HCT116 (cell line): ENCODE measurements around the gene CCDC187. TPM values are rescaled to one million over a fixed set of nuclear protein-coding genes. Genes with fewer than 3 reads are reported as not detected.
A peak's percentile ranks its signal among the peaks of the same experiment; 100 is the strongest.

Source experiments
- ATAC-seq: fragments of 200-7000 bp; cut with Tn5 transposase; 2 replicates; pipeline ENCODE4 v1.9.1; 2020; ENCODE audit warnings: mild to moderate bottlenecking, moderate library complexity
- BruUV-seq: library from RNA; stranded (reverse); fragments of 400-500 nt; replicated peaks from 2 replicates; lab custom pipeline; 2021; lab: Mats Ljungman, UMichigan
- CTCF ChIA-PET: fragments of 300-600 bp; sonication (Branson Sonifier 250); formaldehyde crosslinking; loops from one replicate; lab custom pipeline; 2021; ENCODE audit warnings: antibody characterized with exemption; lab: Charles Lee
- POLR2A ChIA-PET: fragments of 300-600, 350-600 bp; sonication (Branson Sonifier 250); formaldehyde crosslinking; loops from one replicate; lab custom pipeline; 2021; ENCODE audit warnings: antibody characterized with exemption; lab: Charles Lee
- RAD21 ChIA-PET, 2 experiments: fragments of 300-600 bp; sonication (Branson Sonifier 250); formaldehyde crosslinking; loops; one replicate each; lab custom pipeline; 2023; ENCODE audit warnings: low total read pairs in 2 of 2; ENCODE audit not compliant: uncharacterized antibody in 2 of 2, unreplicated experiment in 2 of 2, low non-redundant PET in 1 of 2; lab: Charles Lee
- DNase-seq: peaks from one replicate; pipeline ENCODE4 v3.0.0-alpha.2; 2010; ENCODE audit warnings: low read depth, low spot score
- H2AFZ ChIP-seq: fragments of 200-600 bp; shearing (Covaris generic), sonication (generic); 2 replicates; pipeline ENCODE4 v1.6.1; 2017; ENCODE audit warnings: low read depth, mixed run types, mixed read lengths, antibody characterized with exemption, low read length; ENCODE audit not compliant: poor library complexity, severe bottlenecking
- H3K27ac ChIP-seq: 2 replicates; pipeline ENCODE4 v1.5.1; 2012; ENCODE audit warnings: low read depth, low read length
- H3K27me3 ChIP-seq: fragments of 200-600 bp; sonication (generic); 2 replicates; pipeline ENCODE4 v1.6.1; 2016; ENCODE audit warnings: mixed run types, low read length, mixed read lengths; ENCODE audit not compliant: insufficient read depth
- H3K36me3 ChIP-seq, 2 experiments: fragments of 200-500 bp in 1 of 2; fragments of 200-600 bp in 1 of 2; sonication (Bioruptor generic) in 1 of 2; sonication (generic) in 1 of 2; 2 replicates each; pipeline versions ENCODE4 v1.5.1 to v1.6.1; 2014 to 2016; ENCODE audit warnings: low read length in 2 of 2, inconsistent platforms in 1 of 2, mixed read lengths in 1 of 2, mixed run types in 1 of 2; ENCODE audit not compliant: insufficient read depth in 2 of 2, control insufficient read depth in 1 of 2
- H3K4me1 ChIP-seq, 2 experiments: fragments of 200-600 bp in 1 of 2; sonication (generic) in 1 of 2; 2 replicates each; pipeline versions ENCODE4 v1.5.1 to v1.6.1; 2012 to 2017; ENCODE audit warnings: low read length in 2 of 2, inconsistent platforms in 1 of 2, mild to moderate bottlenecking in 1 of 2, mixed read lengths in 1 of 2, mixed run types in 1 of 2, moderate library complexity in 1 of 2; ENCODE audit not compliant: insufficient read depth in 2 of 2, control insufficient read depth in 1 of 2
- H3K4me2 ChIP-seq: fragments of 200-600 bp; sonication (generic); 2 replicates; pipeline ENCODE4 v1.6.1; 2017; ENCODE audit warnings: mixed run types, low read length, mixed read lengths
- H3K4me3 ChIP-seq, 2 experiments: fragments of 200-600 bp in 1 of 2; sonication (generic) in 1 of 2; replicated peaks in 1 of 2; 2 replicates each; pipeline ENCODE4 v1.5.1; 2011 to 2016; ENCODE audit warnings: low read length in 2 of 2, control low read depth in 1 of 2, low read depth in 1 of 2, mild to moderate bottlenecking in 1 of 2, mixed read lengths in 1 of 2, mixed run types in 1 of 2
- H3K79me2 ChIP-seq: fragments of 200-600 bp; sonication (generic); 2 replicates; pipeline ENCODE4 v1.6.1; 2017; ENCODE audit warnings: mild to moderate bottlenecking, mixed run types, low read length, moderate library complexity, mixed read lengths; ENCODE audit not compliant: insufficient read depth
- H3K9ac ChIP-seq: fragments of 200-600 bp; sonication (generic); 2 replicates; pipeline ENCODE4 v1.6.1; 2016; ENCODE audit warnings: low read length, mixed read lengths
- H3K9me2 ChIP-seq: fragments of 200-600 bp; sonication (generic), shearing (Covaris generic); 2 replicates; pipeline ENCODE4 v1.6.1; 2017; ENCODE audit warnings: mixed run types, mild to moderate bottlenecking, moderate library complexity; ENCODE audit not compliant: insufficient read depth
- H3K9me3 ChIP-seq, 2 experiments: fragments of 200-500 bp in 1 of 2; fragments of 200-600 bp in 1 of 2; sonication (Bioruptor generic) in 1 of 2; sonication (generic) in 1 of 2; 2 replicates each; pipeline ENCODE4 v1.6.1; 2014 to 2017; ENCODE audit warnings: low read length in 2 of 2, mixed read lengths in 2 of 2, inconsistent platforms in 1 of 2, low read depth in 1 of 2, mild to moderate bottlenecking in 1 of 2, mixed run types in 1 of 2, moderate library complexity in 1 of 2; ENCODE audit not compliant: control insufficient read depth in 1 of 2, insufficient read depth in 1 of 2
- H4K20me1 ChIP-seq: fragments of 200-600 bp; sonication (generic), shearing (Covaris generic); 2 replicates; pipeline ENCODE4 v1.6.1; 2017; ENCODE audit warnings: mixed run types, mild to moderate bottlenecking, moderate library complexity; ENCODE audit not compliant: insufficient read depth
- CBX3 ChIP-seq: IDR thresholded peaks from 2 replicates; pipeline ENCODE4 v1.6.1; 2012; ENCODE audit warnings: low read depth
- EZH2 ChIP-seq: fragments of 200-600 bp; sonication (generic); IDR thresholded peaks from 2 replicates; pipeline ENCODE4 v1.6.1; 2017; ENCODE audit warnings: antibody characterized with exemption, mixed run types
- JUND ChIP-seq: IDR thresholded peaks from 2 replicates; pipeline ENCODE4 v1.6.1; 2012
- RAD21 ChIP-seq: IDR thresholded peaks from 2 replicates; pipeline ENCODE4 v1.6.1; 2012; ENCODE audit warnings: low read depth, mild to moderate bottlenecking
- SIN3A ChIP-seq: IDR thresholded peaks from 2 replicates; pipeline ENCODE4 v1.6.1; 2012; ENCODE audit warnings: low read depth
- SRF ChIP-seq: IDR thresholded peaks from 2 replicates; pipeline ENCODE4 v1.6.1; 2012; ENCODE audit warnings: low read depth
- YY1 ChIP-seq: IDR thresholded peaks from 2 replicates; pipeline ENCODE4 v1.6.1; 2011; ENCODE audit warnings: low read length, low read depth, moderate library complexity, mild to moderate bottlenecking; ENCODE audit not compliant: insufficient replicate concordance; ENCODE audit errors: extremely low read depth
- ZNF274 ChIP-seq: fragments of 200-500 bp; sonication (Bioruptor generic); IDR thresholded peaks from 2 replicates; pipeline ENCODE4 v1.6.1; 2014; ENCODE audit warnings: mild to moderate bottlenecking, low read depth, low read length, inconsistent platforms
- intact Hi-C: fragments of 100-400 bp; cut with micrococcal nuclease; formaldehyde crosslinking; loops from 2 replicates; pipeline ENCODE4 v1.10.0; 2022
- total RNA-seq: library from RNA; stranded (reverse); gene quantifications from one replicate; pipeline ENCODE4 v1.2.1, GENCODE V29; 2021; ENCODE audit not compliant: unreplicated experiment
- TF ChIP-seq, protein P1 (sequence below), 3 experiments: fragments of 200-600 bp in 1 of 3; sonication (generic) in 1 of 3; IDR thresholded peaks in 2 of 3; conservative IDR thresholded peaks in 1 of 3; 2 replicates each; pipeline ENCODE4 v1.5.1; 2012 to 2017; ENCODE audit warnings: low read depth in 2 of 3, low read length in 2 of 3, antibody characterized with exemption in 1 of 3, borderline replicate concordance in 1 of 3, control low read depth in 1 of 3, mild to moderate bottlenecking in 1 of 3, mixed read lengths in 1 of 3, mixed run types in 1 of 3, moderate library complexity in 1 of 3; ENCODE audit not compliant: insufficient read depth in 1 of 3
- TF ChIP-seq, protein P2 (sequence below): IDR thresholded peaks from 2 replicates; pipeline ENCODE4 v1.6.1; 2012; ENCODE audit warnings: low read depth

The CCDC187 gene
- total RNA-seq, 1 experiment from 2014 or later: 4.6 TPM

- Histone ChIP-seq H3K27ac (peak overlapping the region; percentile 70; the same call in 1 of the 2 replicates), H4K20me1 (no peaks in the 10 kb centered on the region), H3K79me2 (no peaks in the 10 kb centered on the region), H3K36me3 (no peaks in the 10 kb centered on the region), H3K27me3 (no peaks in the 10 kb centered on the region), H3K4me1 (peaks cover 13 to 19% of the 10 kb centered on the region in 2 experiments), H3K4me2 (peak overlapping the region; percentile 76; the same call in 1 of the 2 replicates), H2AFZ (no peak overlapping the region), H3K9me2 (no peaks in the 10 kb centered on the region), H3K9ac (no peak overlapping the region), H3K9me3 (peaks cover 10 to 26% of the 10 kb centered on the region in 2 experiments; a peak in 2 of 4 replicates), H3K4me3 (no peak overlapping the region)
- BruUV-seq: no TSS peak
- POLR2A ChIA-PET: no interaction called here
- RAD21 ChIA-PET: no interaction called here
- TF ChIP-seq, protein P1, sequence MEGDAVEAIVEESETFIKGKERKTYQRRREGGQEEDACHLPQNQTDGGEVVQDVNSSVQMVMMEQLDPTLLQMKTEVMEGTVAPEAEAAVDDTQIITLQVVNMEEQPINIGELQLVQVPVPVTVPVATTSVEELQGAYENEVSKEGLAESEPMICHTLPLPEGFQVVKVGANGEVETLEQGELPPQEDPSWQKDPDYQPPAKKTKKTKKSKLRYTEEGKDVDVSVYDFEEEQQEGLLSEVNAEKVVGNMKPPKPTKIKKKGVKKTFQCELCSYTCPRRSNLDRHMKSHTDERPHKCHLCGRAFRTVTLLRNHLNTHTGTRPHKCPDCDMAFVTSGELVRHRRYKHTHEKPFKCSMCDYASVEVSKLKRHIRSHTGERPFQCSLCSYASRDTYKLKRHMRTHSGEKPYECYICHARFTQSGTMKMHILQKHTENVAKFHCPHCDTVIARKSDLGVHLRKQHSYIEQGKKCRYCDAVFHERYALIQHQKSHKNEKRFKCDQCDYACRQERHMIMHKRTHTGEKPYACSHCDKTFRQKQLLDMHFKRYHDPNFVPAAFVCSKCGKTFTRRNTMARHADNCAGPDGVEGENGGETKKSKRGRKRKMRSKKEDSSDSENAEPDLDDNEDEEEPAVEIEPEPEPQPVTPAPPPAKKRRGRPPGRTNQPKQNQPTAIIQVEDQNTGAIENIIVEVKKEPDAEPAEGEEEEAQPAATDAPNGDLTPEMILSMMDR (IDR thresholded peaks at IDR 0.05 in 2 of 3, conservative IDR thresholded peaks at IDR 0.05 in 1 of 3; ENCODE audit: borderline replicate concordance in 1 of 3, insufficient read depth in 1 of 3, low read depth in 2 of 3, low read length in 2 of 3): peak; percentile 63 to 73 (median 67); a peak in 5 of 6 replicates
- no peak for TF ChIP-seq YY1
- peak; percentile 87 for TF ChIP-seq RAD21
- DNase-seq: no peak
- intact Hi-C loops: loop anchor here (1.0 kb wide), 1 partner anchor 88 kb away; the partner anchor contains the start of gene SNAPC4
- peak; percentile 69 for ATAC-seq
- CTCF ChIA-PET: interaction anchor here (0.6 to 2.5 kb wide), 5 partner anchors 11 to 89 kb away, joined by 3 to 8 read pairs (median 3); partner anchors contain the start of gene DNLZ
Measured at GRCh38 chr9:136312436-136312835, 8.5 kb upstream of the CCDC187 start.

- Histone ChIP-seq H3K9me3 (peaks cover 10 to 26% of the 10 kb centered on the region in 2 experiments; a peak in 2 of 4 replicates), H3K36me3 (no peaks in the 10 kb centered on the region), H3K4me3 (peak overlapping the region in 1 of 2 experiments; percentile 52; a peak in 3 of 4 replicates), H3K27me3 (no peaks in the 10 kb centered on the region), H4K20me1 (no peaks in the 10 kb centered on the region), H3K9me2 (no peaks in the 10 kb centered on the region), H3K79me2 (no peaks in the 10 kb centered on the region), H3K27ac (peak overlapping the region; percentile 70), H3K4me2 (peak overlapping the region; percentile 76), H3K9ac (peak overlapping the region; percentile 51), H3K4me1 (peaks cover 13 to 19% of the 10 kb centered on the region in 2 experiments), H2AFZ (no peak overlapping the region)
- DNase-seq (no peak), ATAC-seq (peak; percentile 13)
- no TSS peak for BruUV-seq
- ChIA-PET POLR2A (interaction anchor here (0.8 kb wide), 1 partner anchor 12 kb away, joined by 3 read pairs; no protein-coding TSS in a partner anchor), RAD21 (no interaction called here), CTCF (interaction anchor here (0.9 to 2.5 kb wide), 4 partner anchors 12 to 89 kb away, joined by 3 to 8 read pairs (median 4); partner anchors contain the start of gene DNLZ)
- intact Hi-C loops: loop anchor here (1.0 kb wide), 1 partner anchor 88 kb away; the partner anchor contains the start of gene SNAPC4
- TF ChIP-seq, protein P1 (IDR thresholded peaks at IDR 0.05 in 2 of 3, conservative IDR thresholded peaks at IDR 0.05 in 1 of 3; ENCODE audit: borderline replicate concordance in 1 of 3, insufficient read depth in 1 of 3, low read depth in 2 of 3, low read length in 2 of 3): no peak
- TF ChIP-seq, protein P2, sequence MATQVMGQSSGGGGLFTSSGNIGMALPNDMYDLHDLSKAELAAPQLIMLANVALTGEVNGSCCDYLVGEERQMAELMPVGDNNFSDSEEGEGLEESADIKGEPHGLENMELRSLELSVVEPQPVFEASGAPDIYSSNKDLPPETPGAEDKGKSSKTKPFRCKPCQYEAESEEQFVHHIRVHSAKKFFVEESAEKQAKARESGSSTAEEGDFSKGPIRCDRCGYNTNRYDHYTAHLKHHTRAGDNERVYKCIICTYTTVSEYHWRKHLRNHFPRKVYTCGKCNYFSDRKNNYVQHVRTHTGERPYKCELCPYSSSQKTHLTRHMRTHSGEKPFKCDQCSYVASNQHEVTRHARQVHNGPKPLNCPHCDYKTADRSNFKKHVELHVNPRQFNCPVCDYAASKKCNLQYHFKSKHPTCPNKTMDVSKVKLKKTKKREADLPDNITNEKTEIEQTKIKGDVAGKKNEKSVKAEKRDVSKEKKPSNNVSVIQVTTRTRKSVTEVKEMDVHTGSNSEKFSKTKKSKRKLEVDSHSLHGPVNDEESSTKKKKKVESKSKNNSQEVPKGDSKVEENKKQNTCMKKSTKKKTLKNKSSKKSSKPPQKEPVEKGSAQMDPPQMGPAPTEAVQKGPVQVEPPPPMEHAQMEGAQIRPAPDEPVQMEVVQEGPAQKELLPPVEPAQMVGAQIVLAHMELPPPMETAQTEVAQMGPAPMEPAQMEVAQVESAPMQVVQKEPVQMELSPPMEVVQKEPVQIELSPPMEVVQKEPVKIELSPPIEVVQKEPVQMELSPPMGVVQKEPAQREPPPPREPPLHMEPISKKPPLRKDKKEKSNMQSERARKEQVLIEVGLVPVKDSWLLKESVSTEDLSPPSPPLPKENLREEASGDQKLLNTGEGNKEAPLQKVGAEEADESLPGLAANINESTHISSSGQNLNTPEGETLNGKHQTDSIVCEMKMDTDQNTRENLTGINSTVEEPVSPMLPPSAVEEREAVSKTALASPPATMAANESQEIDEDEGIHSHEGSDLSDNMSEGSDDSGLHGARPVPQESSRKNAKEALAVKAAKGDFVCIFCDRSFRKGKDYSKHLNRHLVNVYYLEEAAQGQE: no peak
- TF ChIP-seq SRF: no peak
- TF ChIP-seq CBX3: no peak
- no peak for TF ChIP-seq SIN3A
- no peak for TF ChIP-seq ZNF274
- TF ChIP-seq JUND: no peak
- TF ChIP-seq EZH2: no peak
Measured at GRCh38 chr9:136312009-136312375, 8.1 kb upstream of the CCDC187 start.
